ENCODE results near the gene CDC37. TPM values are rescaled to one million over a fixed set of nuclear protein-coding genes. Genes with fewer than 3 reads are reported as not detected.

Gene CDC37
- total RNA-seq, 1 experiment from 2014 or later = 260 TPM

DNA sequence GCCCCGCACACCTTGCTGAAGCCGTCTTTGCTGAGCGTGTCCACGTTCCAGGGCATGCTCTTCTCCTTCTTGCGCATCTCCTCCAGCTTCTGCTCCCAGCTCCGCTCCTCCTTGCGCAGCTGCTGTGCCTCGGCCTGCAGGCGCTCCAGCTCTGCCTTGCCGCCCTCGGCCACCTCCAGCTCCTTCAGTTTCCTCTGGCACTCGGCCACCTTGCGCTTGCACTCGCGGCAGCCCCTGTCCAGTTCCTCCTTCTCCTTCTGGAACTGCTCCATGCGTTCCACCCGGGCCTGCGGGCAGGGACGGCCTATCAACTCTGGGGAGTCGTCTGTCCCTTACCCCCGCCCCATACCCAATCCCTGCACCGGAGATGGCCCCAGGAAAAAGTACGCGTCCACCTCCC, 7.4 kb downstream of the CDC37 start (continued):
- TF ChIP-seq YY1 (IDR thresholded peaks at IDR 0.05; ENCODE audit: extremely low read depth, insufficient replicate concordance, low read depth, low read length) = no peak
- TF ChIP-seq ELF1 (IDR thresholded peaks at IDR 0.05; ENCODE audit: borderline replicate concordance, low read depth) = no peak
- no peak for TF ChIP-seq SP1 (IDR thresholded peaks at IDR 0.05; ENCODE audit: low read depth)

DNA sequence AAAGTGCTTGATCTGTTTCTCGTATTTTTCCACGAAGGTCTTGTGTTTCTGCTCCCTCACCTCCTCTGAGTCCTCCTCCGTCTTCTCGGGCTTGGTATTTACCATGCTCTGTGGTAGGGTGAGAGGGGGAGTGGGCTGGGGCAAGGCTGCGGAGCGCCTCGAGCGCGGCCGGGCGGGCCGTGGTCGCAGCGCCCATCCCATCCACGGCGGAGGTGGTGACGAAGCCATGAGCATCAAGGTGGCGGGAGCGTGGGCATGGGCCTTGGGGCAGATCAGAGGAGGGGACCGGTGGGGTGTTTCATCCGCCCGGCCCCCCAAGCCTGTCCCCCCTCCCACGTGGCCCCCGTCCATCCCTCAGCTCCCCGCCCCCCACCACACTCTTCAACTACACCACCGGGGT, 7.9 kb downstream of the CDC37 start:
- POLR2A ChIA-PET = no interaction called here

More for the DNA sequence above, 7.9 kb downstream of the CDC37 start:
- Histone ChIP-seq H3K9me2 (ENCODE audit: insufficient read depth) (no peaks in the 10 kb centered on the region), H3K4me3 (replicated peaks in 1 of 2; ENCODE audit: low read depth in 1 of 2, low read length in 2 of 2) (no peak overlapping the region), H3K9me3 (ENCODE audit: control insufficient read depth in 1 of 2, insufficient read depth in 1 of 2, low read depth in 1 of 2, low read length in 2 of 2) (no peaks in the 10 kb centered on the region), H3K27ac (ENCODE audit: low read depth, low read length) (no peak overlapping the region), H4K20me1 (ENCODE audit: insufficient read depth) (peaks cover 16% of the 10 kb centered on the region; the same call in 1 of the 2 replicates), H3K4me2 (ENCODE audit: low read length) (no peak overlapping the region), H2AFZ (ENCODE audit: low read depth, low read length, poor library complexity, severe bottlenecking) (no peak overlapping the region), H3K79me2 (ENCODE audit: insufficient read depth, low read length) (peaks cover 54% of the 10 kb centered on the region), H3K27me3 (ENCODE audit: insufficient read depth, low read length) (no peaks in the 10 kb centered on the region), H3K36me3 (ENCODE audit: control insufficient read depth in 1 of 2, insufficient read depth in 2 of 2, low read length in 2 of 2) (peaks cover 30 to 50% of the 10 kb centered on the region in 2 experiments), H3K4me1 (ENCODE audit: control insufficient read depth in 1 of 2, insufficient read depth in 2 of 2, low read length in 2 of 2) (peaks cover 0 to 6% of the 10 kb centered on the region in 2 experiments; a peak in 1 of 4 replicates), H3K9ac (ENCODE audit: low read length) (no peak overlapping the region)
- ATAC-seq (no peak), DNase-seq (ENCODE audit: low read depth, low spot score) (no peak)
- ChIA-PET RAD21 (ENCODE audit: low non-redundant PET in 1 of 2, low total read pairs in 2 of 2, uncharacterized antibody in 2 of 2, unreplicated experiment in 2 of 2) (interaction anchor here in 1 of 2 experiments (0.6 kb wide), 1 partner anchor 137 kb away, joined by 4 read pairs; no protein-coding TSS in a partner anchor), CTCF (interaction anchor here (8.8 kb wide), 1 partner anchor 136 kb away, joined by 233 read pairs; no protein-coding TSS in a partner anchor)
- intact Hi-C loops (cut with micrococcal nuclease) = no loop called here
- TF ChIP-seq EZH2phosphoT487 (IDR thresholded peaks at IDR 0.05; ENCODE audit: borderline replicate concordance) (no peak), SRF (IDR thresholded peaks at IDR 0.05; ENCODE audit: low read depth) (no peak), RAD21 (IDR thresholded peaks at IDR 0.05; ENCODE audit: low read depth) (no peak), POLR2AphosphoS5 (IDR thresholded peaks at IDR 0.05; ENCODE audit: low read depth, low read length) (no peak), JUND (IDR thresholded peaks at IDR 0.05) (no peak), EGR1 (IDR thresholded peaks at IDR 0.05; ENCODE audit: low read depth) (no peak), ZNF274 (IDR thresholded peaks at IDR 0.05; ENCODE audit: low read depth, low read length) (no peak), SP1 (IDR thresholded peaks at IDR 0.05; ENCODE audit: low read depth) (no peak), YY1 (IDR thresholded peaks at IDR 0.05; ENCODE audit: extremely low read depth, insufficient replicate concordance, low read depth, low read length) (no peak), ZBTB33 (IDR thresholded peaks at IDR 0.05; ENCODE audit: extremely low read depth, insufficient replicate concordance, low read length) (no peak), CEBPB (IDR thresholded peaks at IDR 0.05; ENCODE audit: low read depth) (no peak), CBX3 (IDR thresholded peaks at IDR 0.05; ENCODE audit: low read depth) (no peak), ZFX (IDR thresholded peaks at IDR 0.05) (no peak)
- TF ChIP-seq, protein P1, sequence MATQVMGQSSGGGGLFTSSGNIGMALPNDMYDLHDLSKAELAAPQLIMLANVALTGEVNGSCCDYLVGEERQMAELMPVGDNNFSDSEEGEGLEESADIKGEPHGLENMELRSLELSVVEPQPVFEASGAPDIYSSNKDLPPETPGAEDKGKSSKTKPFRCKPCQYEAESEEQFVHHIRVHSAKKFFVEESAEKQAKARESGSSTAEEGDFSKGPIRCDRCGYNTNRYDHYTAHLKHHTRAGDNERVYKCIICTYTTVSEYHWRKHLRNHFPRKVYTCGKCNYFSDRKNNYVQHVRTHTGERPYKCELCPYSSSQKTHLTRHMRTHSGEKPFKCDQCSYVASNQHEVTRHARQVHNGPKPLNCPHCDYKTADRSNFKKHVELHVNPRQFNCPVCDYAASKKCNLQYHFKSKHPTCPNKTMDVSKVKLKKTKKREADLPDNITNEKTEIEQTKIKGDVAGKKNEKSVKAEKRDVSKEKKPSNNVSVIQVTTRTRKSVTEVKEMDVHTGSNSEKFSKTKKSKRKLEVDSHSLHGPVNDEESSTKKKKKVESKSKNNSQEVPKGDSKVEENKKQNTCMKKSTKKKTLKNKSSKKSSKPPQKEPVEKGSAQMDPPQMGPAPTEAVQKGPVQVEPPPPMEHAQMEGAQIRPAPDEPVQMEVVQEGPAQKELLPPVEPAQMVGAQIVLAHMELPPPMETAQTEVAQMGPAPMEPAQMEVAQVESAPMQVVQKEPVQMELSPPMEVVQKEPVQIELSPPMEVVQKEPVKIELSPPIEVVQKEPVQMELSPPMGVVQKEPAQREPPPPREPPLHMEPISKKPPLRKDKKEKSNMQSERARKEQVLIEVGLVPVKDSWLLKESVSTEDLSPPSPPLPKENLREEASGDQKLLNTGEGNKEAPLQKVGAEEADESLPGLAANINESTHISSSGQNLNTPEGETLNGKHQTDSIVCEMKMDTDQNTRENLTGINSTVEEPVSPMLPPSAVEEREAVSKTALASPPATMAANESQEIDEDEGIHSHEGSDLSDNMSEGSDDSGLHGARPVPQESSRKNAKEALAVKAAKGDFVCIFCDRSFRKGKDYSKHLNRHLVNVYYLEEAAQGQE (IDR thresholded peaks at IDR 0.05; ENCODE audit: low read depth) = no peak
- BruUV-seq (replicated peaks) = TSS peak; percentile 33
